Endothelial cell (in vitro differentiated cells): ENCODE measurements around the gene APH1A. TPM values are rescaled to one million over a fixed set of nuclear protein-coding genes. Genes with fewer than 3 reads are reported as not detected.
A peak's percentile ranks its signal among the peaks of the same experiment; 100 is the strongest.
"Not testable (repeated sequence)": the region's sequence is repeated elsewhere in the genome, so short reads cannot be mapped to it uniquely, and the experiment has no call there.

Experiments used
- DNase-seq: peaks from one replicate; pipeline ENCODE4 v3.0.0; 2021; ENCODE audit warnings: low spot score
- H3K27ac Mint-ChIP-seq: one replicate; pipeline ENCODE4 v1.8.0; 2021; ENCODE audit warnings: mixed read lengths, inconsistent platforms; ENCODE audit not compliant: unreplicated experiment
- H3K27me3 Mint-ChIP-seq: one replicate; pipeline ENCODE4 v1.8.0; 2021; ENCODE audit warnings: mild to moderate bottlenecking, moderate library complexity, mixed read lengths, inconsistent platforms; ENCODE audit not compliant: unreplicated experiment
- H3K36me3 Mint-ChIP-seq: one replicate; pipeline ENCODE4 v1.8.0; 2021; ENCODE audit warnings: mild to moderate bottlenecking, low read depth, mixed read lengths, inconsistent platforms; ENCODE audit not compliant: unreplicated experiment
- H3K4me1 Mint-ChIP-seq: one replicate; pipeline ENCODE4 v1.8.0; 2021; ENCODE audit warnings: mild to moderate bottlenecking, mixed read lengths, inconsistent platforms; ENCODE audit not compliant: unreplicated experiment
- H3K4me3 Mint-ChIP-seq: one replicate; pipeline ENCODE4 v1.8.0; 2021; ENCODE audit warnings: mild to moderate bottlenecking, mixed read lengths, inconsistent platforms; ENCODE audit not compliant: unreplicated experiment
- H3K9me3 Mint-ChIP-seq: one replicate; pipeline ENCODE4 v1.8.0; 2021; ENCODE audit warnings: mixed read lengths, inconsistent platforms; ENCODE audit not compliant: unreplicated experiment
- total RNA-seq: library from RNA; stranded (reverse); fragmentation: NEBNext Ultra II Directional; extraction: Animal tissue kit (Norgen Biotek cat#: 25700); gene quantifications from one replicate; pipeline ENCODE4 v1.2.1, GENCODE V29; 2021; ENCODE audit not compliant: unreplicated experiment
- TF ChIP-seq, protein P1 (sequence below): fragments of 200-600 bp; sonication (generic); IDR thresholded peaks from one replicate; pipeline ENCODE4 v1.5.0; 2021; ENCODE audit warnings: antibody characterized with exemption; ENCODE audit not compliant: unreplicated experiment

Gene APH1A
- total RNA-seq, 1 donor from 2014 or later = 333 TPM

DNA sequence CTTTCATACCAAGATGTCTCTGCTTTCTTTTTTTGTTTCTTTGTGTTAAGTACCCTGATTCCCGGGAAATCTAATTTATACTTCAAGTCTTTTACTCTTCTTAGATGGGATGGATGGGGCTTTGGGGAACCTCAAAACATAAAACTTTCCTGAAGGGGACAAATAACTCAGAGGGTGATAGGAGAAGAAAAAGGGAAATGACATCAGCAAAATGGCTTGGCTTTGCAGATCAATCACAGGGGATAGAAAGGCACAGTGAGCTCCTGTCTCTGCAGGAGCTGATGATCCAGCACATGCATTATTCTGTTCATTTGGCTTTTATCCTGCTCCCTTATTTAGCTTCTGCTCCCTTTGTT lies 12.6 kb downstream of the APH1A start:
- Mint-ChIP-seq H3K4me1 (peaks cover 56% of the 10 kb centered on the region), H3K27ac (peak overlapping the region; percentile 85), H3K4me3 (peak overlapping the region; percentile 56), H3K9me3 (no peaks in the 10 kb centered on the region), H3K36me3 (no peaks in the 10 kb centered on the region), H3K27me3 (peaks cover 10% of the 10 kb centered on the region)
- TF ChIP-seq, protein P1, sequence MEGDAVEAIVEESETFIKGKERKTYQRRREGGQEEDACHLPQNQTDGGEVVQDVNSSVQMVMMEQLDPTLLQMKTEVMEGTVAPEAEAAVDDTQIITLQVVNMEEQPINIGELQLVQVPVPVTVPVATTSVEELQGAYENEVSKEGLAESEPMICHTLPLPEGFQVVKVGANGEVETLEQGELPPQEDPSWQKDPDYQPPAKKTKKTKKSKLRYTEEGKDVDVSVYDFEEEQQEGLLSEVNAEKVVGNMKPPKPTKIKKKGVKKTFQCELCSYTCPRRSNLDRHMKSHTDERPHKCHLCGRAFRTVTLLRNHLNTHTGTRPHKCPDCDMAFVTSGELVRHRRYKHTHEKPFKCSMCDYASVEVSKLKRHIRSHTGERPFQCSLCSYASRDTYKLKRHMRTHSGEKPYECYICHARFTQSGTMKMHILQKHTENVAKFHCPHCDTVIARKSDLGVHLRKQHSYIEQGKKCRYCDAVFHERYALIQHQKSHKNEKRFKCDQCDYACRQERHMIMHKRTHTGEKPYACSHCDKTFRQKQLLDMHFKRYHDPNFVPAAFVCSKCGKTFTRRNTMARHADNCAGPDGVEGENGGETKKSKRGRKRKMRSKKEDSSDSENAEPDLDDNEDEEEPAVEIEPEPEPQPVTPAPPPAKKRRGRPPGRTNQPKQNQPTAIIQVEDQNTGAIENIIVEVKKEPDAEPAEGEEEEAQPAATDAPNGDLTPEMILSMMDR = no peak
- no peak for DNase-seq

- Mint-ChIP-seq H3K27ac (no peak overlapping the region), H3K4me3 (no peak overlapping the region), H3K4me1 (no peaks in the 10 kb centered on the region), H3K9me3 (no peaks in the 10 kb centered on the region), H3K27me3 (no peaks in the 10 kb centered on the region), H3K36me3 (no peaks in the 10 kb centered on the region)
- no peak for DNase-seq
- TF ChIP-seq, protein P1 = no peak
These were observed 18.9 kb downstream of the APH1A start for GRCh38 chr1:150249936-150250335.

DNA sequence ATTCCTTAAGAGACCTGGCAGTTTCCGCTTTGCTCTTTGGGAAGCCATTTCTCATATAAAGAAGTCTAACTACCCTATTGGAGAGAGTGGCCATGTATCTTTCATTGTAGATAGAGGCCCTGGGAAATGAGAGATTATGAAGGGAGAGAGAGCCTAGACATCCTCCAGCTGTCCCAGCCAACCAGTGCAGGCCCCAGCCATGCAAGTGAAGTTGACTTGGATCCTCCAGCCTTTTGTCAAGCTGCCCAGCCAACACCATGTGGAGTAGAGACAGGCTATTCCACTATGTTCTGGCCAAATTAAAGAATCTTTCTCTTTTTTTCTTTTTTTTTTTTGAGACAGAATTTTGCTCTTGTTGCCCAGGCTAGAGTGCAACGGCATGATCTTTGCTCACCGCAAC lies 25.8 kb downstream of the APH1A start:
- no peaks in the 10 kb centered on the region for H3K4me1 Mint-ChIP-seq
- H3K36me3 Mint-ChIP-seq = no peaks in the 10 kb centered on the region
- H3K27ac Mint-ChIP-seq = no peak overlapping the region
- no peaks in the 10 kb centered on the region for H3K27me3 Mint-ChIP-seq
- TF ChIP-seq, protein P1 = no peak
- H3K4me3 Mint-ChIP-seq = no peak overlapping the region
- no peak for DNase-seq
- H3K9me3 Mint-ChIP-seq = no peaks in the 10 kb centered on the region

- Mint-ChIP-seq H3K9me3 (no peaks in the 10 kb centered on the region), H3K4me1 (peaks cover 17% of the 10 kb centered on the region), H3K36me3 (peaks cover 12% of the 10 kb centered on the region), H3K27me3 (peaks cover 5% of the 10 kb centered on the region), H3K27ac (no peak overlapping the region), H3K4me3 (no peak overlapping the region)
- TF ChIP-seq, protein P1 = no peak
- DNase-seq = no peak
These were observed 31.1 kb downstream of the APH1A start for GRCh38 chr1:150237746-150238145.

GRCh38 chr1:150237176-150237575 lies 31.6 kb downstream of the APH1A start:
- not testable (repeated sequence) for H3K27ac Mint-ChIP-seq, DNase-seq, H3K27me3 Mint-ChIP-seq, H3K9me3 Mint-ChIP-seq, H3K4me3 Mint-ChIP-seq
- peaks cover 17% of the 10 kb centered on the region for H3K4me1 Mint-ChIP-seq
- peaks cover 12% of the 10 kb centered on the region for H3K36me3 Mint-ChIP-seq

- TF ChIP-seq, protein P1 = no peak
- Mint-ChIP-seq H3K4me3 (no peak overlapping the region), H3K36me3 (peaks cover 12% of the 10 kb centered on the region), H3K4me1 (peaks cover 17% of the 10 kb centered on the region), H3K27me3 (peaks cover 5% of the 10 kb centered on the region), H3K27ac (no peak overlapping the region), H3K9me3 (no peaks in the 10 kb centered on the region)
- no peak for DNase-seq
These were observed 32.2 kb downstream of the APH1A start for GRCh38 chr1:150236614-150237100.
